ENCODE data around the gene VEPH1. TPM values are rescaled to one million over a fixed set of nuclear protein-coding genes. Genes with fewer than 3 reads are reported as not detected.

VEPH1 gene
- total and polyA plus RNA-seq, 3 donors from 2014 or later: 2.7 to 8.1 (median 3.0) TPM

DNA sequence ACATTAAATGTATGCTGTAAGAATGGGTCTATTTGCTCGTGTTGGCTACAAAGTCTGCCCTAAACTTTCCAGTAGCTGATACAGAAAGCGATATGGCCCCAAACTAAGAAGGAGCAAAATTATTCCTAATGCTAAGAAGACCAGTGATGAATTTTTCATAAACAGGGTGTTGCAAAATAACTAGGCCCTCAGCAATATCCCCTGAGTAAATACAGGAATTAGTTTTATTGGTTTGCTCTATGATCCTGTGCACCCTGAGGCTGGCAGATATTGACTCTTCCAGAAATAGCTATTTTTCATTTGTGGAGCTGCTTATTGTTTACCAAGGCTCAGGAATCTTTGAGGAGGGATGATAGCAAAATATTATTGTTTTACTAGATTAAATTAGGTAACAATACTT lies 282.3 kb downstream of the VEPH1 start:
- TF ChIP-seq, protein P1, sequence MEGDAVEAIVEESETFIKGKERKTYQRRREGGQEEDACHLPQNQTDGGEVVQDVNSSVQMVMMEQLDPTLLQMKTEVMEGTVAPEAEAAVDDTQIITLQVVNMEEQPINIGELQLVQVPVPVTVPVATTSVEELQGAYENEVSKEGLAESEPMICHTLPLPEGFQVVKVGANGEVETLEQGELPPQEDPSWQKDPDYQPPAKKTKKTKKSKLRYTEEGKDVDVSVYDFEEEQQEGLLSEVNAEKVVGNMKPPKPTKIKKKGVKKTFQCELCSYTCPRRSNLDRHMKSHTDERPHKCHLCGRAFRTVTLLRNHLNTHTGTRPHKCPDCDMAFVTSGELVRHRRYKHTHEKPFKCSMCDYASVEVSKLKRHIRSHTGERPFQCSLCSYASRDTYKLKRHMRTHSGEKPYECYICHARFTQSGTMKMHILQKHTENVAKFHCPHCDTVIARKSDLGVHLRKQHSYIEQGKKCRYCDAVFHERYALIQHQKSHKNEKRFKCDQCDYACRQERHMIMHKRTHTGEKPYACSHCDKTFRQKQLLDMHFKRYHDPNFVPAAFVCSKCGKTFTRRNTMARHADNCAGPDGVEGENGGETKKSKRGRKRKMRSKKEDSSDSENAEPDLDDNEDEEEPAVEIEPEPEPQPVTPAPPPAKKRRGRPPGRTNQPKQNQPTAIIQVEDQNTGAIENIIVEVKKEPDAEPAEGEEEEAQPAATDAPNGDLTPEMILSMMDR (IDR thresholded peaks at IDR 0.05): no peak
- no peak for TF ChIP-seq POLR2A (IDR thresholded peaks at IDR 0.05)
- Histone ChIP-seq H3K4me1 (no peaks in the 10 kb centered on the region), H3K4me3 (no peak overlapping the region), H3K9me3 (no peaks in the 10 kb centered on the region), H3K27ac (no peak overlapping the region), H3K27me3 (no peaks in the 10 kb centered on the region), H3K36me3 (ENCODE audit: low read depth, missing control alignments) (no peaks in the 10 kb centered on the region)
- WGBS, 2 donors: 84 to 94% methylated on average over 2 of the region's 2 CpGs
- intact Hi-C loops (cut with DNase I; ENCODE audit: low total_unique reads): no loop called here
- no peak for DNase-seq

DNA sequence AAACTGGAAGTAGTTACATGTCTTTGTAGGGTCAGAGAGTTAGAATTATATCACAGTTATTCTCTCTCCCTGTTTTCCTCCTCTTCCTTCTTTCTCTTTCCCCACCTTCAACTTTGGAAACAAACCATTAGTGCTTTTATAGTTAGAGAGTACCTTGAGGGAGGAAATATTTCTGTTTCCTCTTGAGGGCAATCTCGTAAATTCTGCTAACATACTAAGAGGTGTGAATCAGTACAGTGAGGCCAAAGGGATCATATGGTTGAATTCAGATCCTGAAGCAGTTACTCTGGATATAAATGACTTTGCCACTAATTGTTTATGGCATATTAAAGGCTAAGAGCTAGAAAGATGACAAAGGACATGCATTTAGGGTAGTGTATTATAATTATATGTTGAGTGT lies 283.0 kb downstream of the VEPH1 start:
- intact Hi-C loops (cut with DNase I; ENCODE audit: low total_unique reads): no loop called here
- H3K27me3 ChIP-seq: no peaks in the 10 kb centered on the region
- no peaks in the 10 kb centered on the region for H3K36me3 ChIP-seq (ENCODE audit: low read depth, missing control alignments)
- DNase-seq: no peak
- no peaks in the 10 kb centered on the region for H3K9me3 ChIP-seq
- 44 to 75% methylated on average over 1 of the region's 1 CpG for WGBS, 2 donors
- no peak overlapping the region for H3K4me3 ChIP-seq
- H3K4me1 ChIP-seq: no peaks in the 10 kb centered on the region
- H3K27ac ChIP-seq: no peak overlapping the region
- TF ChIP-seq, protein P1 (IDR thresholded peaks at IDR 0.05): no peak
- TF ChIP-seq POLR2A (IDR thresholded peaks at IDR 0.05): no peak

DNA sequence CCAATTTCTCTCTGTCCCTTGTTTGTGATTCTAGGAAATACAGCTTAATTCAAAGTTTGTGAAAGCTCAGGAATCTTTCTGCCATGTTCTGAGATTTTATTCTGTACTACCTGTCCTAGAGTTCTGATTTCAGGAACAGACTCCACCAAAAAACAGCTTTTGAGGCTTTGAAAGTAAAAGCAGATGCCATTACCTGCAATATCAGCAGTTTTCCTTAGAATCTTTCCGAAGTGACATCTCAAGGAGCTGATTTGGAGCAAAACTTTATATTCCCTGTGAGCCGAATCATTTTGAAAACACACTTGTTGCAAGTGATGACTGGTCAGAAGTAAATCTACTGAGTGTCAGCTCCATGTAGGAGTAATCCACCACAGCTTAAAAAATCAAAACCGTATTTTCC lies 284.0 kb downstream of the VEPH1 start:
- H3K36me3 ChIP-seq (ENCODE audit: low read depth, missing control alignments): no peaks in the 10 kb centered on the region
- no peak for TF ChIP-seq POLR2A (IDR thresholded peaks at IDR 0.05)
- TF ChIP-seq, protein P1 (IDR thresholded peaks at IDR 0.05): no peak
- H3K27ac ChIP-seq: no peak overlapping the region
- H3K9me3 ChIP-seq: no peaks in the 10 kb centered on the region
- no peaks in the 10 kb centered on the region for H3K4me1 ChIP-seq
- H3K27me3 ChIP-seq: no peaks in the 10 kb centered on the region
- WGBS, 2 donors: 82 to 91% methylated on average over 3 of the region's 3 CpGs
- intact Hi-C loops (cut with DNase I; ENCODE audit: low total_unique reads): no loop called here
- DNase-seq: no peak
- H3K4me3 ChIP-seq: no peak overlapping the region

Other genes with a start within 250 kb of the VEPH1 start
- gene PTX3, start 66.6 kb downstream of the VEPH1 start, total RNA-seq: under 1 TPM; 0.19 to 0.24 TPM
- 0.95 TPM for gene PTX3, start 66.6 kb downstream of the VEPH1 start, polyA plus RNA-seq (ENCODE audit: insufficient read depth, low read depth, low replicate concordance)

Data from testis (tissue), 3 donors.